GM12878 (cell line): Measurements from ENCODE around the gene MAST4.

Experiments
- FOXM1 ChIP-seq: IDR thresholded peaks from 2 replicates; pipeline ENCODE4 v1.6.1; 2012; ENCODE audit warnings: low read depth, mild to moderate bottlenecking, inconsistent platforms, low read length, moderate library complexity
- KDM1A ChIP-seq: fragments of 200-600 bp; sonication (generic); IDR thresholded peaks from 2 replicates; pipeline ENCODE4 v1.6.1; 2016; ENCODE audit warnings: borderline replicate concordance
- NFYB ChIP-seq: IDR thresholded peaks from 2 replicates; pipeline ENCODE4 v1.6.1; 2011; ENCODE audit warnings: low read depth, mild to moderate bottlenecking, low read length, improper control_type of control experiment, moderate library complexity; ENCODE audit not compliant: insufficient read depth
- POLR2A ChIP-seq: IDR thresholded peaks from 2 replicates; pipeline ENCODE4 v1.6.1; 2011; ENCODE audit warnings: low read depth, mild to moderate bottlenecking, low read length
- POLR2AphosphoS5 ChIP-seq: IDR thresholded peaks from 2 replicates; pipeline ENCODE4 v1.6.1; 2011; ENCODE audit warnings: mild to moderate bottlenecking, low read length, inconsistent platforms
- REST ChIP-seq: IDR thresholded peaks from 2 replicates; pipeline ENCODE4 v1.6.1; 2012; ENCODE audit warnings: mild to moderate bottlenecking, low read depth, low read length
- SIN3A ChIP-seq: IDR thresholded peaks from 2 replicates; pipeline ENCODE4 v1.6.1; 2012; ENCODE audit warnings: low read depth, low read length, improper control_type of control experiment
- TCF12 ChIP-seq: IDR thresholded peaks from 2 replicates; pipeline ENCODE4 v1.6.1; 2011; ENCODE audit warnings: low read depth, mild to moderate bottlenecking, low read length
- ZBTB33 ChIP-seq: fragments of 450-650 bp; IDR thresholded peaks from 2 replicates; pipeline ENCODE4 v1.6.1; 2017; ENCODE audit warnings: mild to moderate bottlenecking
- ZBTB40 ChIP-seq: fragments of 450-650 bp; IDR thresholded peaks from 2 replicates; pipeline ENCODE4 v1.6.1; 2016; ENCODE audit warnings: mild to moderate bottlenecking, moderate library complexity, borderline replicate concordance
- ZNF274 ChIP-seq: IDR thresholded peaks from one replicate; pipeline ENCODE4 v1.8.0; 2011; ENCODE audit not compliant: insufficient read length, insufficient read depth
- TF ChIP-seq, protein P1 (sequence below): fragments of 450-650 bp; IDR thresholded peaks from 2 replicates; pipeline ENCODE4 v1.6.1; 2016; ENCODE audit warnings: mild to moderate bottlenecking
- TF ChIP-seq, protein P2 (sequence below), 3 experiments: IDR thresholded peaks in 2 of 3; conservative IDR thresholded peaks in 1 of 3; 2 replicates each; pipeline ENCODE4 v1.5.1; 2011; ENCODE audit warnings: low read depth in 3 of 3, low read length in 3 of 3, mild to moderate bottlenecking in 3 of 3, control low read depth in 2 of 3, moderate library complexity in 2 of 3, inconsistent platforms in 1 of 3, mixed read lengths in 1 of 3; ENCODE audit not compliant: control insufficient read depth in 2 of 3, insufficient read depth in 1 of 3; ENCODE audit errors: extremely low read depth in 1 of 3
- TF ChIP-seq, protein P3 (sequence below): IDR thresholded peaks from 2 replicates; pipeline ENCODE4 v1.6.1; 2011; ENCODE audit warnings: low read depth, low read length, improper control_type of control experiment, borderline replicate concordance

- TF ChIP-seq POLR2A (no peak), REST (no peak), KDM1A (no peak), TCF12 (no peak), ZBTB33 (no peak), NFYB (no peak), POLR2AphosphoS5 (no peak), ZNF274 (no peak), ZBTB40 (no peak), SIN3A (no peak), FOXM1 (no peak)
- TF ChIP-seq, protein P1, sequence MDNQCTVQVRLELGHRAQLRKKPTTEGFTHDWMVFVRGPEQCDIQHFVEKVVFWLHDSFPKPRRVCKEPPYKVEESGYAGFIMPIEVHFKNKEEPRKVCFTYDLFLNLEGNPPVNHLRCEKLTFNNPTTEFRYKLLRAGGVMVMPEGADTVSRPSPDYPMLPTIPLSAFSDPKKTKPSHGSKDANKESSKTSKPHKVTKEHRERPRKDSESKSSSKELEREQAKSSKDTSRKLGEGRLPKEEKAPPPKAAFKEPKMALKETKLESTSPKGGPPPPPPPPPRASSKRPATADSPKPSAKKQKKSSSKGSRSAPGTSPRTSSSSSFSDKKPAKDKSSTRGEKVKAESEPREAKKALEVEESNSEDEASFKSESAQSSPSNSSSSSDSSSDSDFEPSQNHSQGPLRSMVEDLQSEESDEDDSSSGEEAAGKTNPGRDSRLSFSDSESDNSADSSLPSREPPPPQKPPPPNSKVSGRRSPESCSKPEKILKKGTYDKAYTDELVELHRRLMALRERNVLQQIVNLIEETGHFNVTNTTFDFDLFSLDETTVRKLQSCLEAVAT: no peak
- TF ChIP-seq, protein P2, sequence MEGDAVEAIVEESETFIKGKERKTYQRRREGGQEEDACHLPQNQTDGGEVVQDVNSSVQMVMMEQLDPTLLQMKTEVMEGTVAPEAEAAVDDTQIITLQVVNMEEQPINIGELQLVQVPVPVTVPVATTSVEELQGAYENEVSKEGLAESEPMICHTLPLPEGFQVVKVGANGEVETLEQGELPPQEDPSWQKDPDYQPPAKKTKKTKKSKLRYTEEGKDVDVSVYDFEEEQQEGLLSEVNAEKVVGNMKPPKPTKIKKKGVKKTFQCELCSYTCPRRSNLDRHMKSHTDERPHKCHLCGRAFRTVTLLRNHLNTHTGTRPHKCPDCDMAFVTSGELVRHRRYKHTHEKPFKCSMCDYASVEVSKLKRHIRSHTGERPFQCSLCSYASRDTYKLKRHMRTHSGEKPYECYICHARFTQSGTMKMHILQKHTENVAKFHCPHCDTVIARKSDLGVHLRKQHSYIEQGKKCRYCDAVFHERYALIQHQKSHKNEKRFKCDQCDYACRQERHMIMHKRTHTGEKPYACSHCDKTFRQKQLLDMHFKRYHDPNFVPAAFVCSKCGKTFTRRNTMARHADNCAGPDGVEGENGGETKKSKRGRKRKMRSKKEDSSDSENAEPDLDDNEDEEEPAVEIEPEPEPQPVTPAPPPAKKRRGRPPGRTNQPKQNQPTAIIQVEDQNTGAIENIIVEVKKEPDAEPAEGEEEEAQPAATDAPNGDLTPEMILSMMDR (IDR thresholded peaks at IDR 0.05 in 2 of 3, conservative IDR thresholded peaks at IDR 0.05 in 1 of 3; ENCODE audit: control insufficient read depth in 2 of 3, extremely low read depth in 1 of 3, insufficient read depth in 1 of 3, low read depth in 3 of 3, low read length in 3 of 3): no peak
- TF ChIP-seq, protein P3, sequence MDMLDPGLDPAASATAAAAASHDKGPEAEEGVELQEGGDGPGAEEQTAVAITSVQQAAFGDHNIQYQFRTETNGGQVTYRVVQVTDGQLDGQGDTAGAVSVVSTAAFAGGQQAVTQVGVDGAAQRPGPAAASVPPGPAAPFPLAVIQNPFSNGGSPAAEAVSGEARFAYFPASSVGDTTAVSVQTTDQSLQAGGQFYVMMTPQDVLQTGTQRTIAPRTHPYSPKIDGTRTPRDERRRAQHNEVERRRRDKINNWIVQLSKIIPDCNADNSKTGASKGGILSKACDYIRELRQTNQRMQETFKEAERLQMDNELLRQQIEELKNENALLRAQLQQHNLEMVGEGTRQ: no peak
Measured at GRCh38 chr5:67183859-67184258, 587.7 kb downstream of the MAST4 start.
